Vagina (tissue), 2 donors: ENCODE measurements around the gene ARHGAP21.

Source experiments
- POLR2A ChIP-seq, 2 donors: fragments of 450-650 bp; IDR thresholded peaks; one replicate each; pipeline ENCODE4 v1.6.1; 2017; ENCODE audit warnings: antibody characterized with exemption in 2 of 2, mild to moderate bottlenecking in 2 of 2, moderate library complexity in 2 of 2
- TF ChIP-seq, protein P1 (sequence below), 3 experiments: fragments of 450-650 bp in 2 of 3; fragments of 200-600 bp in 1 of 3; sonication (generic) in 1 of 3; IDR thresholded peaks; one replicate each; pipeline ENCODE4 v1.5.1; 2017 to 2019; ENCODE audit warnings: antibody characterized with exemption in 3 of 3, mild to moderate bottlenecking in 2 of 3, moderate library complexity in 2 of 3

GRCh38 chr10:24716295-24716694 lies 7.4 kb downstream of the ARHGAP21 start:
- TF ChIP-seq, protein P1, sequence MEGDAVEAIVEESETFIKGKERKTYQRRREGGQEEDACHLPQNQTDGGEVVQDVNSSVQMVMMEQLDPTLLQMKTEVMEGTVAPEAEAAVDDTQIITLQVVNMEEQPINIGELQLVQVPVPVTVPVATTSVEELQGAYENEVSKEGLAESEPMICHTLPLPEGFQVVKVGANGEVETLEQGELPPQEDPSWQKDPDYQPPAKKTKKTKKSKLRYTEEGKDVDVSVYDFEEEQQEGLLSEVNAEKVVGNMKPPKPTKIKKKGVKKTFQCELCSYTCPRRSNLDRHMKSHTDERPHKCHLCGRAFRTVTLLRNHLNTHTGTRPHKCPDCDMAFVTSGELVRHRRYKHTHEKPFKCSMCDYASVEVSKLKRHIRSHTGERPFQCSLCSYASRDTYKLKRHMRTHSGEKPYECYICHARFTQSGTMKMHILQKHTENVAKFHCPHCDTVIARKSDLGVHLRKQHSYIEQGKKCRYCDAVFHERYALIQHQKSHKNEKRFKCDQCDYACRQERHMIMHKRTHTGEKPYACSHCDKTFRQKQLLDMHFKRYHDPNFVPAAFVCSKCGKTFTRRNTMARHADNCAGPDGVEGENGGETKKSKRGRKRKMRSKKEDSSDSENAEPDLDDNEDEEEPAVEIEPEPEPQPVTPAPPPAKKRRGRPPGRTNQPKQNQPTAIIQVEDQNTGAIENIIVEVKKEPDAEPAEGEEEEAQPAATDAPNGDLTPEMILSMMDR (IDR thresholded peaks at IDR 0.05): no peak
- TF ChIP-seq POLR2A (IDR thresholded peaks at IDR 0.05): no peak
